ENCODE measurements around the gene FBXL13.
A peak's percentile ranks its signal among the peaks of the same experiment; 100 is the strongest.
"Not testable (repeated sequence)": the region's sequence is repeated elsewhere in the genome, so short reads cannot be mapped to it uniquely, and the experiment has no call there.

Gene FBXL13

DNA sequence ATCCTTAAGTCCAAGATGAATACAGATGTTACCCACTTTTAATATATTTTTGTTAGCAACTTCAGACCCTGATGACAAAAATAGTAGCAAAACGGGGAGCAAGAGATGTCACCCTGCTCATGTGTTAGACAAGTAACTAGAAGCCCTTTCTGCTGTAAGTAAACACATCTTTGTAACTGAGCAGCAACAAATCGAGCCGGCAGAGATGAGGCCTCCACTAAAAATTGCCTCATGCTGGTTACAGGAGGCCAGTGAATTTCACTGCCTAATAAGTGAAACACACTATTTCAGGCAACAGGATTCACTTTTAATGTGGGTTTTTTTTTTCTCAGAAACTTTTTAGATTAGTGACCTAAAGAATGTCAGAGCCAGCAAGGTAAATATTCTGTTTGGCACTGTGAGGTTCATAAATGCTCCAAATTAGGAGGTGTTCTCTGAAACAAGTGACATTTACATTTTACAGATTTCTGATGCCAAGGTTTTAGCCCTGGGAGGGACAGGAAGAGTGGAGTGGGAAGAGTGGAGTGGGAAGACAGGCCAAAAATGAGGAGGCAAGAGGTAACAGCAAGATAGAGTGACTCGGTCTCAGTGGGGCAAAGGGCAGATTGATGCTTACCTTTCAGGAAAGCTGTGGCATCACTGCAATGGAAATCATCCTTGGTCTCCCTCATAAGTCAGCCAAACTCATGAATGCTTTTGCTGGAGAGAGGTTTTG lies 215.4 kb downstream of the FBXL13 start:
- DNase-seq (ENCODE audit: low read depth), result no peak

DNA sequence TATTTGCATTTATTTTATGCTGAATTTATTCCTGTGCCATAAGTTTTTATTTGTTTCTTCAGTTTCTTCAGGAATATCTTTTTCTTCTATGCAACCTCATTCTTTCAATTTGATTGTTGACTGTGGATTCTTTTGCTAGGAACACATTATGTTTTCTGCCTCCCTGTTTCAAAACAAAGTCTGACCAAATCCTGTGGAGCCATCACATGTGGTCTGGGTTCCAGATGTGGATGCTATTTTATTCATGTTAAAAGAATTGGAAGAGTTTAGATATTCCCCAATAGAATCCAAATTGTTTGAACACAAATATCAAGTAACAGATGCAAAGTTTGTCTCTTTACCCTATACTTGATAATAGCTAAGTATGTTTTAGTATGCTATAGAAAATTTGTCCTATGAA lies 218.6 kb downstream of the FBXL13 start:
- DNase-seq (ENCODE audit: low read depth), result no peak

- DNase-seq (ENCODE audit: low read depth), result no peak
Measured at GRCh38 chr7:102849538-102849937, 225.1 kb downstream of the FBXL13 start.

GRCh38 chr7:102849079-102849478 lies 225.5 kb downstream of the FBXL13 start:
- no peak for DNase-seq (ENCODE audit: low read depth)

DNA sequence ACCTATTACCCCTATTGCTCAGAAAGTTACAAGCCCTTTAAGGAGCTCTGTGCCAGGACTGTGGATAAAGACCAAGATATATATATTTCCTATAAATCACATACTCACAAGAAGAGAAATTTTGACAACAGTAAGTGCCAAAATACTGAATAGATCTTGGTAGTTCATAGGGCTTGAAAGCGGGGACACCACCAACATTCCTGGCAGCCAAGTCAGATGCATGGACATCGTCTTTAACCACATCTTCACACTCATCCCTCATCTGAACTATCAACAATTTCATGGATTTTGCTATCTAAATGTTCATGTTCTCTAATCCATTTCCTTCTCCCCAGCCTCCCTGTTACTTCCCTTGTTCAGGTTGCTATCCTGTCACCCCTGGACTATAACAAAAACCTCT lies 229.2 kb downstream of the FBXL13 start:
- DNase-seq (ENCODE audit: low read depth), result peak; percentile 37

DNA sequence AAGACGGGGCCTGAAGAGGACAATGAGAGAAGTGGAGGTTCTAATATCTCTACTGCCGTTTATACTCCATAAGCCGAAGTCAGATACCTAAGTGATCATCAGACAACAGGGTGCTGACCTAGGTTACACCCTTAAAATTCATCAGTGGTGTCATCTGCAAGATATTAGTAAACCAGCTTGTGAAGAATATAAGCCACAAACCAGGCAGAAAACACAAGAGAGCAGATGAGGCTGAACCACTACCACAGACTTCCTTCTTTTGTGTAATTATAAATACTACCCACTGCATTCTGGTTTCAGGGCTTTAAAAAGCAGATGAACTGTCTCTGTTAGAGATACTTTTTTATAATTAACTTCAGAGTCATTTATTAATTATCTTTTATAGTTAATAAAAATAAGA lies 230.7 kb downstream of the FBXL13 start:
- no peak for DNase-seq (ENCODE audit: low read depth)

DNA sequence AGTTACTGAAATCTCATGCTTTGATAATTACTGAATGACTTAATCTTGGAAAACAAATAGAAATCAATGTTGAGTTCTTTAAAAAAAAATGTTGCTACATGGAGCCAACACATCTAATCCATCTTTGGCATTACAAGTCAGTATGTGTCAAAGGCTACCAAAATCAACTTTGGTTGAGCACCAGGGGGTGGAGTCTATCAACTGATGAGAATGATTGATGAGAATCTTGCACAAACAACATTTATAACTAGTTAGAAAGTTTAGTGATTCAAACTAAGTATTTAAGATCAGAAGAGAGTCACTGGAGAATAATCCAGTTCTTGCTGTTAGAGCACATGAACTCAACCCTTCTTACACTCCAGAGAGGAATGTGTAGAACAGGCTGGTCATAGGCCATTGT lies 232.3 kb downstream of the FBXL13 start:
- no peak for DNase-seq (ENCODE audit: low read depth)

GRCh38 chr7:102841290-102841689 lies 233.3 kb downstream of the FBXL13 start:
- DNase-seq (ENCODE audit: low read depth), result no peak

- DNase-seq (ENCODE audit: low read depth), result no peak
Measured at GRCh38 chr7:102840404-102840803, 234.2 kb downstream of the FBXL13 start.

- not testable (repeated sequence) for DNase-seq (ENCODE audit: low read depth)
Measured at GRCh38 chr7:102838572-102839101, 236.0 kb downstream of the FBXL13 start.

- no peak for DNase-seq (ENCODE audit: low read depth)
Measured at GRCh38 chr7:102837802-102838201, 236.8 kb downstream of the FBXL13 start.

GRCh38 chr7:102836977-102837376 lies 237.6 kb downstream of the FBXL13 start:
- DNase-seq (ENCODE audit: low read depth), result no peak

DNA sequence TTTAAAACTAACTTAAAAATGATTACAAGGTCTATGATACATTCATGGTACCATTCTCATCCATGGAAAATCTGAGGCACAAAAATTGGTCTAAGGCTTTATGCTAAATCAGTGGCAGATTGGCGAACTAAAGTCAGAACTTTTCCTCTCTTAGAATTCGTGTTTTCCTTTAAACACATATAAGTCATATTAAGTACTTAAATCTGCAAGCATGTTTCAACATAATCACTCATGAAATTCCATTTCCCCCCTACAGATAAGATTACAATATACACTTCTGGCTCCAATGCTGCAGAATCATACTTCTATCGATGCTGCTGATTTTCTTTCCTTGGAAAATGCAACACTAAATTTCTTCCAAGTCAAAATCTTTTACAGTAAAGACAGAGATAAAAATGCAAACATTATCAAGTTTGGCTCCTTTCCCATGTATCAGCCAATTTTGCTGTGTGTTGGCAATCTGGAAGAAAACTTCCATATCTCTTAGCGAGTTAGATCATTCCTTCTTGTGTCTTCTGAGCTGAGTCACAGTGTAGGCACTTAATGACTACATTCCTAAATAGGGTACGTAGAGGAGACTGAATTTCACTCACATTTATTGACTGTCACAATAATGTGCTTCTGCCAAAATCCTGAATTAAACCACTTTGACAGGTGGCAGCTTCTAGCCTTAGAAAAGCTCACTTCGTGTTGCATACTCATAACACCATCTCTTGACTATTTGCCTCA lies 238.2 kb downstream of the FBXL13 start:
- DNase-seq (ENCODE audit: low read depth), result peak; percentile 93

- DNase-seq (ENCODE audit: low read depth), result peak; percentile 88
Measured at GRCh38 chr7:102834999-102835398, 239.6 kb downstream of the FBXL13 start.

GRCh38 chr7:102834466-102834865 lies 240.1 kb downstream of the FBXL13 start:
- DNase-seq (ENCODE audit: low read depth), result no peak

- no peak for DNase-seq (ENCODE audit: low read depth)
Measured at GRCh38 chr7:102833343-102833742, 241.3 kb downstream of the FBXL13 start.

- DNase-seq (ENCODE audit: low read depth), result no peak
Measured at GRCh38 chr7:102832674-102833073, 241.9 kb downstream of the FBXL13 start.

GRCh38 chr7:102830197-102830596 lies 244.4 kb downstream of the FBXL13 start:
- DNase-seq (ENCODE audit: low read depth), result no peak

DNA sequence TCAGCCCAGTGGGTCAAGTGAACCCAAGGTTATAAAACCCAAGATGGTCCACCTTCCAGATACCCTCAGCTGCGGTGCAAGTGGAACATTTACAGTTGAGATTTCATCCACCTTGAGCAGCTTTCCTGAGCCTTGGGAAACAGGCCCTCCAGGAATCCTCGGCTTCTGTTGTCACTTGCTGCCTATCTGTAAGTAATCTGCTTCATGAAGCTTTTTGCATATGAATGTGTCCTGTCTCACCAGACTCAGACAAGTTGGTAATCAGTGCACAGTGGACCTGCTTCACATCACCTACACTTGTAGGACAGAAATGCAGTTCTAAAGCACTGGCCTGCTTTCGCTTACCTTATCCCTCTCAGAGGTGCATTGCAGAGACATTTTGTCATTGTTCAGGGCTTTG lies 245.5 kb downstream of the FBXL13 start:
- no peak for DNase-seq (ENCODE audit: low read depth)

DNA sequence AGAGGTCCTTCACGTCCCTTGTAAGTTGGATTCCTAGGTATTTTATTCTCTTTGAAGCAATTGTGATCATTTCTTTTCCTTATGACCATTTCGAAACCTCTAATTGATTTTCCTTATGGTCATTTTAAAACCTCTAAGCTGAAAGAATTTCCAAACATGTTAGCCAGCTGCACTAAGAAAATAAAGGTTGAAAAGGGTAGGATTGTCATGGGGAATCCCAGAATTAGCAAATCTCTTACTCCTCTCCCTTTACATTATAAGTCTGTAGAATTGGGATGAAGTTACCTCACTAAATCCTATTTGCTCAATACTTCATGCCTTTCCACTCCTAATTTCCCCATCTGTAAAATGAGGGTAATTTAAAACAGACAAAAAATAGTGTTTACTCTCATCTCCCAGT lies 246.3 kb downstream of the FBXL13 start:
- no peak for DNase-seq (ENCODE audit: low read depth)

GRCh38 chr7:102823390-102824119 lies 251.0 kb downstream of the FBXL13 start:
- no peak for DNase-seq (ENCODE audit: low read depth)

GRCh38 chr7:102821994-102822747 lies 252.4 kb downstream of the FBXL13 start:
- no peak for DNase-seq (ENCODE audit: low read depth)

Measured in amniotic epithelial cell (primary cell).